Activated CD8-positive, alpha-beta memory T cell treated with anti-CD3 and anti-CD28 coated beads, Interleukin-2, amount 50 U/mL, for 1 hour (primary cell): ENCODE data around the gene MTFMT.

ENCODE experiments used
- DNase-seq: peaks from one replicate; pipeline ENCODE4 v3.0.0-alpha.2; 2020; ENCODE audit errors: extremely low read depth

The MTFMT gene

DNA sequence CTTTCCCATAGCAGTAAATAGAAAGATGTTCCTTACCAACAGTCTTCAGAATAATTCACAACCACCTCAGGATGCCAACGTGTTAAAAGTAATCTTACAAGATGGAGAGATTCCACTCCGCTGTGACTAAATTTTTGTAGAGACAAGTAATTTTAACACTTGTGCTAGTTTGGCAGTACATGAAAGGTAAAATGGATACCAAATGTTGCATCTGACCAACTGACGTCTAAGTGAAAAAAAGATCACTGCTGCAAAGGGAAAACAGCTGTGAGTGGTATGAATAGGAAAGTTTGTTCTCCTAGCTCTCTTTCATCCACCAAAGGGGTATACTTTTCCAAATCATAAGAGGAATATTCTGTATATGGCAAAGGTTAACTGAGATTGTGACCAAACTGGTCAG, 42.3 kb downstream of the MTFMT start:
- no peak for DNase-seq

DNA sequence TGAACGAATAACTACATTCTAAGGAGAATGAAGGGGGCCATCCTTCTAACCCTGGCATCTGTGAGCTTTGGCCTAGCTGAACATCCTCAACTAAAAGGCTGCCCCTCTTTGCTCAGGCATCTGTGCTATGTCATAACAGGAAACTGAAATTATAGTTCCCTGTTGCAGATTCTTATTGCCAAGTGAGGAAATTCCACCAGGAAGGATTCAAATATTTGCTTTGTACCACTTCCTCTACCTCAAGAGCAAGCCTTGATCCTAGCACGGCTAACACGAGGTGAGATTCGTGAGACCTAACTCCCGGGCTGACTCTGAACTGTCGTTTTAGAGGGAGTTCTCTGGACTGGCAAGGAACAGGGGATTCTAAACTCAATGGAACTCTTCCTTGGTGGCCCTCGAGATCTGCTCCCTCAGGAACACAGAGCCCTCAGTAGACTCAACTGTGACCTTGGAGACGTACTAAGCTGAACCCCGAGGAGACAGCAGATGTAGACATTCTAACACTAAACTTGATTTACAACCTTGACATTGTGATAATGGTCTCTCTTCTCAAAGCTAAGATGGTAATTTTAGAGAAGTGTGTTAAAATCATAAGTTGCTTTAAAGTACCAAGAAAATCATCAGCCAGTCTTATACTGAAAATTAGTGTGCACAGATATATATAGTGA, 43.9 kb downstream of the MTFMT start:
- no peak for DNase-seq

DNA sequence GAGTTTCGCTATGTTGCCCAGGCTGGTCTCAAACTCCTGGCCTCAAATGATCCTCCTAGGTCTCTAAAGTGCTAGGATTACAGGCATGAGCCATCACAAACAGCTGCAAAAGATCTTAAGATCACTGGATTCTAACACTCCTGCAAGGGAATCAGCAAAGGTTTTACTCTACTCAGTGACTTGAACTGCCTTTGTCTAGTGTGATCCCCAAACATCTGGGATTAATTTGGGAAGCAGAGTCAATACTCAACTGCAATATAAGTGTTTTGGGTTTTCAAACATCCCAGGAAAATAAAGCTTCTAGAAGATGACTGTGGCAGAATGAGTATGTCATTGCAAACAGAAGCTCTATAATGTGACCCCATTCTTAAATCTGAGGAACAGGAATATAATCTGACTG, 47.0 kb downstream of the MTFMT start:
- no peak for DNase-seq

DNA sequence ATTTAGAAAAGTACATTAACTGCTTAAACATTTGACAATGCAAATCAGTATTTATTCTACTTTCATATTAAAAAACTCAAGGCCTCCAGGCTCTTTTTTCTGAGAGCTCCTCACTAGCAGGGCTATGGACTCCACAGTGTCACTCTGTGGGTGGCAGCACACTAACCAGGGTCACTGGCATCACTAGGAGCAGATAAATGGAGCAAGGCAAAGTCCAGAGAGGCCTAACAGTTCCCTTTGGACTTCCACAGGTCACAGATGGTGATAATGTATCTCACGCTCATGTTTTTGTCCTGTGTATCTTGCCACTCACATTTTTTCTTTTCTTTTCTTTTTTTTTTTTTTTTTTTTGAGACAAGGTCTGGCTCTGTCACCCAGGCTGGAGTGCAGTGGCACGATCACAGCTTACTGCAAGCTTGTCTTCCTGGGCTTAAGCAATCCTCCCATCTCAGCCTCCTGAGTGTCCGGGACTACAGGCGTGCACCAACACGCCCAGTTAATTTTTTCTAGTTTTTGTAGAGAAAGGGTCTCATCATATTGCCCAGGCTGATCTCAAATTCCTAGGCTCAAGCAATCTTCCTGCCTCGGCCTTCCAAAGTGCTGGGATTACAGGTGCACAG, 47.5 kb downstream of the MTFMT start:
- no peak for DNase-seq

DNA sequence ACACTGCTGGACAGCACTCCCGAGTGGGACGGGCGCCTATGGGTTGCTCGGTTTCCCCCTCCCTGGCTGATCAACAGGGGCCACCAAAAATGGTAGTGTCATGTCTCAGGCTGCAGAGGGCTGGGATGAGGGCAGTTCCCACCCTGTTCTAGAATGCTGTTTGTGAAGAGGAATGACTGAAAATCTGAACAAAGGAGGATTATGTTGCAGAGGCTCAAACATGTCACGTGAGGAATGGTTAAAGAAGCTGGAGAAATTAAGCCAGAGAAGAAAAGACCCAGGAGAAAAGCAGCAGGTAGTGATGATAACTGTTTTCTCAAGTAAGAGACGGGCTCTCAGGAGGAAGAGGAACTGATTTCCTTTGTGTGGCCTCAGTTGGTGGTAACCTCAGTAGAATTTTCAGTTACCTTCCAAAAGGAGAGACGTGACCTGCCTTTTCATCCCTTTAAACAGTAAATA, 50.2 kb downstream of the MTFMT start:
- no peak for DNase-seq

DNA sequence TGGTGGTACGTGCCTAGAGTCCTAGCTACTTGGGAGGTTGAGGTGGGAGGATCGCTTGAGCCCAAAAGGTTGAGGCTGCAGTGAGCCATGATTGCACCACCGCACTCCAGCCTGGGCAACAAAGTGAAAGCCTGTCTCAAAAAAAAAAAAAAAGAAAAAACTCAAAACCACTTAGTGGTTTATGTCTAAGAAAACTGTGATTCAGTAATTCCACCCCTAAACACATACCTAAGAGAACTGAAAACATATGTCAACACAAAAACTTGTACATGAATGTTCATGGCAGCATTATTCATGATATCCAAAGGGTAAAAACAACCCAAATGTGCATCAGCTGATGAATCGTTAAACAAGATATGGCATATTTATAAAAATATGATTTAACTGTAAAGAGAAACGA, 54.0 kb downstream of the MTFMT start:
- no peak for DNase-seq

DNA sequence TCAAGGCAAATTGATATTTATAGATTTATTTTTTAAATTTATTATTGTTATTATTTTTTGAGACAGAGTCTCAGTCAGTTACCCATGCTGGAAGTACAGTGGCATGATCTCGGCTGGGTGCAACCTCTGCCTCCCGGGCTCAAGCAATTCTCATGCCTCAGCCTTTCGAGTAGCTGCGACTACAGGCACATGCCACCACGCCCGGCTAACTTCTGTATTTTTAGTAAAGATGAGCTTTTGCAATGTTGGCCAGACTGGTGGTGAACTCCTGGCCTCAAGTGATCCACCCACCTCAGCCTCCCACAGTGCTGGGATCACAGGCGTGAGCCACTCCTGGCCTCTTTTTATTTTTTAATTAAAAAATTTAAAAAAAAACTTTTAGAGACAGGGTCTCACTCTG, 58.7 kb downstream of the MTFMT start:
- no peak for DNase-seq

DNA sequence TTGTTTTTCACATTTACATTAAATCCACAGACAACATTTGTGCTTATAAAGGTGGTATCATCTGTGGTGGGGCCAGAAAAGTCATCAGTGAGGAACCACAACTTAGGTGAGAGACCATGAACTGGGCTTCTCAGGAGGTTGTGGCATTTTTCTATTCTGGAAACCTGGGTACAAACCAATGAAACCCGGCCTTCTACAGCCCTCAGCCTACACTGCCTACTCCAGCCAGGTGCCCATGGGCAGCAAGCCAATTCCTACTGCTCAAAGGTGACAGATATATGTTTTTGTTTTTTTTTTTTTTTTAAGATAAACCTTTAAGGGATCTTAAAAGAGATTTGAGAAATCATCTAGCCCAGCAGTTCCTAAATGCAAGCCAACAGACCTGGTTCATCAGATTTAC, 60.0 kb downstream of the MTFMT start:
- no peak for DNase-seq

DNA sequence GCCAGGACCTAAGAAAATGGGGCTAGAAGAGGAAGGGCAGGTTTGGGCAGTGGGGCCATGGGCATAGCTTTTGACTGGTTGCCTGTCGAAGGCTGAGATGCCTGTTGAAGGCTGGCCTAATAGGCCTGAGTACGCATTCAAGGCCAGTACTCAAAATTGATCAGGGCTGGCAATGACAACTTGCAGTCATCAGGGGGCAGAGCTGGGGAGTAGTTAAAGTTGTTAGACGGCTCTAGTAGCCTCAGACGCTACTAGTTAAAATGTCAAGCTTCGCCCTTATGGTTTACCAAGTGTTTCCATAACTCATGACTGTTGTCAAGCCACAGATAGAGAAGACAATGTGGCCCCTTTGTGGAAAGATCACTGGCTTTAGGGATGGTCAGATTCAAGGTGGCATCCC, 68.4 kb downstream of the MTFMT start:
- no peak for DNase-seq

DNA sequence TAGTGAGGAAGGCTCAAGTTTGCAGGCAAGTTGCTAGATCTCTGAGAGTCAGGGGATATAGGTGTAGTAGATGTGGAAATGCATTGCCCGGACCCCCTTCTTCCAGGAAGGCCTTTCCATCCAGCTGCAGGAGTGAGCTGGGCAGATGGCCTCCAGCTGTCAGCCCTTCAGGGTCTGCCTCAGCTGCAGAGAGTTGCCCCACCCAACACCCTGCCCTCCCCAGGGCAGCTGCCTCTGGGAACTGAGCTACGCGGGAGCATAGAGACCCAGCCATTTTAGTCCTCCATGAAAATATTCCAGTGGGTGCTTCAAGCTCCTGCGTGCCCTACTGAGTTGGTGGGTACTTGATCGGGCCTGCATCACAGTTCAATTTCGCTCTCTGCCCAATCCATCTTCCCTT, 69.3 kb downstream of the MTFMT start:
- no peak for DNase-seq

DNA sequence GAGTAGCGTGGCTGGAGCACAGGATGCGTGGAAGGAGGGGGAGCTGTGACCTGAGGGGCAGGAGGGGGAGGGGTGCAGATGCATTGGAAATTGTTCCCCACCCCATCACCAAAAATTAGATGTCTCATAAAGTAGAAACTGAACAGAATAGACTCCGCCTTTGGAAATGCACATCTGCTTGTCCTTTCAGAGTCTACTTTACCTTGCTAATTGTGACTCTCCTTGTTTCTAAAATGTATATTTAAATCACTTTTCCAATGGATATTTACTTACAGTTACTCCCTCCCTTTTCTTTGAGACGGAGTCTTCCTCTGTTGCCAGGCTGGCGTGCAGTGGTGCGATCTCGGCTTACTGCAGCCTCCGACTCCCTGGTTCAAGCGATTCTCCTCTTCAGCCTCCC, 70.3 kb downstream of the MTFMT start:
- DNase-seq: no peak

DNA sequence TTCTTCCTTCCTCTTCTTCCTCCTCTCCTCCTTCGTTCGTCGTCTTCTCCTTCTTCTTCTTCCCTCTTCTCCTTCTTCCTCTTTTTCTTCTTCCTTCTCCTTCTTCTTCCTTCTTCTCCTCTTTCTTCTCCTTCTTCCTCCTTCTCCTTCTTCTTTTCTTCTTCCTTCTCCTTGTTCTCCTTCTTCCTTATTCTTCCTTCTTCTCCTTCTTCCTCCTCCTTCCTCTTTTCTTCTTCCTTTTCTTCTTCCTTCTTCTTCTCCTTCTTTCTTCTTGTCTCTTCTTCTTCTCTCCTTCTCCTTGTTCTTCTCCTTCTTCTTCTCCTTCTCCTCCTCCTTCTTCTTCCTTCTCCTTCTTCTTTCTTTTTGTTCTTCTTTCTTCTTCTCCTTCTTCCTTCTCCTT, 75.0 kb downstream of the MTFMT start:
- DNase-seq: no peak

DNA sequence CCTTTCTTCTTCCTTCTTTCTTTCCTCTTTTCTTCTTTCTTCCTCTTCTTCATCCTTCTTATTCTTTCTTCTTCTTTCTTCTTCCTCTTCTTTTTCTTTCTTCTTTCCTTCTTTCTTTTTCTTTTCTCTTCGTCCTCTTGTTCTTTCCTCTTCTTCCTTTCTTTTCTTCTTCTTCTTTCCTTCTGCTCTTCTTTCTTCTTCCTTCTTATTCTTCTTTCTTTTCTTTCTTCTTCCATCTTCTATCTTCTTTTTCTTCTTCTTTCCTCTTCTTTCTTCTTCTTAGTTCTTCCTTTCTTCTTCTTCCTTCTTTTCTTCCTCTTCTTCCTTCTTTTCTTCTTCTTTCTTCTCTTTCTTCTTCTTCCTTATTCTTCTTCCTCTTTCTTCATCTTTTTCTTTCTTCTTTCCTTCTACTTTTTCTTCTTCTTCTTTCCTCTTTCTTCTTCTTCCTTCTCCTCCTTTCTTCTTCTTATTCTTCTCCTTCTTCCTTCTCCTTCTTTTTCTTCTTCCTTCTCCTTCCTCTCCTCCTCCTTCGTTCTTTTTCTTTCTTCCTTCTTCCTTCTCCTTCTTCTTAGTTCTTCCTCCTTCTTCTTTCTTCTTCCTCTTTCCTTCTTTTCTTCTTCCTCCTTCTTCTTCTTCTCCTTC, 77.5 kb downstream of the MTFMT start:
- DNase-seq: no peak
